Colonic mucosa (tissue), 4 donors: Measurements from ENCODE around the gene TAS1R2. TPM values are rescaled to one million over a fixed set of nuclear protein-coding genes. Genes with fewer than 3 reads are reported as not detected.

Source experiments
- DNase-seq: peaks from one replicate; pipeline ENCODE4 v3.0.0-alpha.2; 2020
- H3K27ac ChIP-seq: fragments of 200-600 bp; one replicate; pipeline ENCODE4 v1.8.0; 2021
- H3K27me3 ChIP-seq: fragments of 200-600 bp; one replicate; pipeline ENCODE4 v1.8.0; 2021
- H3K36me3 ChIP-seq: fragments of 200-600 bp; one replicate; pipeline ENCODE4 v1.8.0; 2021
- H3K4me1 ChIP-seq: fragments of 200-600 bp; one replicate; pipeline ENCODE4 v1.8.0; 2021; ENCODE audit warnings: mild to moderate bottlenecking
- H3K4me3 ChIP-seq: fragments of 200-600 bp; one replicate; pipeline ENCODE4 v1.8.0; 2021
- H3K9ac ChIP-seq, 2 donors: one replicate each; pipeline ENCODE4 v1.7.0; 2013; ENCODE audit warnings: control low read depth in 2 of 2, low read depth in 2 of 2, low read length in 2 of 2
- H3K9me3 ChIP-seq: fragments of 200-600 bp; one replicate; pipeline ENCODE4 v1.8.0; 2021
- intact Hi-C: fragments of 100-400 bp; cut with DNase I; formaldehyde crosslinking; loops from one replicate; pipeline ENCODE4 v1.14.1; 2022
- total RNA-seq, 2 donors: library from RNA; stranded (reverse); fragmentation: NEBNext Ultra II Directional in 1 of 2; extraction: Animal tissue kit (Norgen Biotek cat#: 25700) in 1 of 2; gene quantifications; one replicate each; pipeline ENCODE4 v1.2.1, GENCODE V29; 2021
- TF ChIP-seq, protein P1 (sequence below): fragments of 200-600 bp; IDR thresholded peaks from one replicate; pipeline ENCODE4 v1.8.0; 2022; ENCODE audit warnings: antibody characterized with exemption, mild to moderate bottlenecking
- donor health status: healthy.
- donor health status: DM: no; HTN: no; CAD: no.
- donor health status: DM: no; HTN: no; CAD: no.

TAS1R2 gene
- total RNA-seq, 2 donors from 2014 or later = not detected

GRCh38 chr1:18880585-18880984, 21.1 kb upstream of the TAS1R2 start:
- Histone ChIP-seq H3K27me3 (no peaks in the 10 kb centered on the region), H3K4me1 (no peaks in the 10 kb centered on the region), H3K27ac (no peak overlapping the region), H3K36me3 (no peaks in the 10 kb centered on the region), H3K4me3 (no peak overlapping the region), H3K9ac (no peak overlapping the region), H3K9me3 (no peaks in the 10 kb centered on the region)
- no peak for DNase-seq
- intact Hi-C loops = no loop called here
- TF ChIP-seq, protein P1, sequence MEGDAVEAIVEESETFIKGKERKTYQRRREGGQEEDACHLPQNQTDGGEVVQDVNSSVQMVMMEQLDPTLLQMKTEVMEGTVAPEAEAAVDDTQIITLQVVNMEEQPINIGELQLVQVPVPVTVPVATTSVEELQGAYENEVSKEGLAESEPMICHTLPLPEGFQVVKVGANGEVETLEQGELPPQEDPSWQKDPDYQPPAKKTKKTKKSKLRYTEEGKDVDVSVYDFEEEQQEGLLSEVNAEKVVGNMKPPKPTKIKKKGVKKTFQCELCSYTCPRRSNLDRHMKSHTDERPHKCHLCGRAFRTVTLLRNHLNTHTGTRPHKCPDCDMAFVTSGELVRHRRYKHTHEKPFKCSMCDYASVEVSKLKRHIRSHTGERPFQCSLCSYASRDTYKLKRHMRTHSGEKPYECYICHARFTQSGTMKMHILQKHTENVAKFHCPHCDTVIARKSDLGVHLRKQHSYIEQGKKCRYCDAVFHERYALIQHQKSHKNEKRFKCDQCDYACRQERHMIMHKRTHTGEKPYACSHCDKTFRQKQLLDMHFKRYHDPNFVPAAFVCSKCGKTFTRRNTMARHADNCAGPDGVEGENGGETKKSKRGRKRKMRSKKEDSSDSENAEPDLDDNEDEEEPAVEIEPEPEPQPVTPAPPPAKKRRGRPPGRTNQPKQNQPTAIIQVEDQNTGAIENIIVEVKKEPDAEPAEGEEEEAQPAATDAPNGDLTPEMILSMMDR = no peak

GRCh38 chr1:18879791-18880309, 20.4 kb upstream of the TAS1R2 start:
- H3K4me1 ChIP-seq = peaks cover 5% of the 10 kb centered on the region
- no peak overlapping the region for H3K9ac ChIP-seq
- no peaks in the 10 kb centered on the region for H3K36me3 ChIP-seq
- no peak overlapping the region for H3K4me3 ChIP-seq
- no peak for DNase-seq
- TF ChIP-seq, protein P1 = no peak
- no peaks in the 10 kb centered on the region for H3K9me3 ChIP-seq
- no peak overlapping the region for H3K27ac ChIP-seq
- intact Hi-C loops = loop anchor here (5.0 kb wide), 1 partner anchor 283 kb away; no protein-coding TSS in a partner anchor
- no peaks in the 10 kb centered on the region for H3K27me3 ChIP-seq

DNA sequence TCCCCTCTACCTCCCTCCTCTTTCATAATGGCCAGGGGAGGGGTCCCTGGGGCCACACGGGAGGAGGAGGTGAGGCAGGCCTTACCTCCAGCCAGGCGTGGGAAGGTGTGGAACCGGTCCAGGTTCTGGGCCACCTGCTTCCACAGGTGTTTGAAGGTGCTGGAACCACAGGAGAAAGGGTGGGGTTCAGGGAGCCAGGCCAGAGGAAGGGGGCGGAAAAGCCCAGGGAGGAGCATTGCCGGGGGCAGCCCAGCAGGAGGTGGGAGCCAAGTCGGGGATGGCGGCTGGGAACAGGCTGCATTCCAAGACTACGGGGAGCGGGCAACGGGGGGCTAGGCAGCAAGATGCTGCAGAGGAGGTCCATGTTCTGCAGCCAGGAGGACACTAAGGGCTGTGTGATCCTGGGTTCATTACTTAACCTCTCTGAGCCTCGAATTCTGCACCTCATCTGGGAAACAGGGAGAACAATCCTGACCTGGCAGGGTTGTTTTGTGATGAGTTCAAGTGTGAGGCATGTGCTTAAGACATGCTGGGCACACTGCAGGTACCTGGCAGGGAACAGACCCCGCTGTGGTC, 19.8 kb upstream of the TAS1R2 start:
- Histone ChIP-seq H3K4me1 (peaks cover 5% of the 10 kb centered on the region), H3K9me3 (no peaks in the 10 kb centered on the region)
- no peak for DNase-seq

GRCh38 chr1:18878538-18879214, 19.2 kb upstream of the TAS1R2 start:
- no peaks in the 10 kb centered on the region for H3K9me3 ChIP-seq
- no peaks in the 10 kb centered on the region for H3K36me3 ChIP-seq
- TF ChIP-seq, protein P1 = no peak
- H3K9ac ChIP-seq = no peak overlapping the region
- intact Hi-C loops = loop anchor here (5.0 kb wide), 1 partner anchor 281 kb away; no protein-coding TSS in a partner anchor
- H3K4me1 ChIP-seq = peaks cover 5% of the 10 kb centered on the region
- H3K27me3 ChIP-seq = no peaks in the 10 kb centered on the region
- DNase-seq = no peak
- H3K27ac ChIP-seq = no peak overlapping the region
- no peak overlapping the region for H3K4me3 ChIP-seq

More for the DNA sequence above, 19.8 kb upstream of the TAS1R2 start:
- no peaks in the 10 kb centered on the region for H3K27me3 ChIP-seq
- no peak overlapping the region for H3K9ac ChIP-seq
- no peak overlapping the region for H3K4me3 ChIP-seq
- intact Hi-C loops = loop anchor here (5.0 kb wide), 1 partner anchor 282 kb away; no protein-coding TSS in a partner anchor
- no peaks in the 10 kb centered on the region for H3K36me3 ChIP-seq
- H3K27ac ChIP-seq = no peak overlapping the region
- TF ChIP-seq, protein P1 = no peak

GRCh38 chr1:18877282-18877681, 17.8 kb upstream of the TAS1R2 start:
- no peak for DNase-seq
- TF ChIP-seq, protein P1 = no peak
- H3K4me1 ChIP-seq = peaks cover 5% of the 10 kb centered on the region
- H3K9ac ChIP-seq = no peak overlapping the region
- intact Hi-C loops = loop anchor here (5.0 kb wide), 1 partner anchor 280 kb away; no protein-coding TSS in a partner anchor
- no peaks in the 10 kb centered on the region for H3K36me3 ChIP-seq
- H3K27me3 ChIP-seq = no peaks in the 10 kb centered on the region
- no peaks in the 10 kb centered on the region for H3K9me3 ChIP-seq
- no peak overlapping the region for H3K27ac ChIP-seq
- no peak overlapping the region for H3K4me3 ChIP-seq
